Adrenal gland (tissue), 12 donors: ENCODE measurements around the gene GRB10. TPM values are rescaled to one million over a fixed set of nuclear protein-coding genes. Genes with fewer than 3 reads are reported as not detected.

Source experiments
- DNase-seq, 7 donors: peaks; one replicate each; pipeline ENCODE4 v3.0.0-alpha.2; 2019 to 2020
- H3K27ac ChIP-seq, 5 donors: fragments of 200-600 bp; sonication (generic) in 4 of 5; 1 replicate in 3 of 5; 2 replicates in 2 of 5; pipeline versions ENCODE4 v1.5.1 to v1.8.0; 2016 to 2020; ENCODE audit warnings: mild to moderate bottlenecking in 1 of 5
- H3K27me3 ChIP-seq: fragments of 200-600 bp; 2 replicates; pipeline ENCODE4 v1.8.0; 2021
- H3K36me3 ChIP-seq, 2 donors: fragments of 200-600 bp; replicated peaks in 1 of 2; 1 replicate in 1 of 2; 2 replicates in 1 of 2; pipeline versions ENCODE4 v1.5.1 to v1.8.0; 2018 to 2022
- H3K4me1 ChIP-seq, 2 donors: fragments of 200-600 bp; replicated peaks in 1 of 2; 1 replicate in 1 of 2; 2 replicates in 1 of 2; pipeline versions ENCODE4 v1.5.1 to v1.8.0; 2018 to 2021
- H3K4me3 ChIP-seq, 4 donors: fragments of 200-600 bp; sonication (generic) in 3 of 4; one replicate each; pipeline ENCODE4 v1.5.1; 2016 to 2018
- H3K9me3 ChIP-seq, 3 donors: fragments of 200-600 bp; sonication (generic) in 1 of 3; replicated peaks in 1 of 3; 1 replicate in 2 of 3; 2 replicates in 1 of 3; pipeline versions ENCODE4 v1.5.1 to v1.8.0; 2016 to 2021
- POLR2A ChIP-seq, 2 donors: fragments of 450-650 bp; IDR thresholded peaks; one replicate each; pipeline ENCODE4 v1.6.1; 2017; ENCODE audit warnings: antibody characterized with exemption in 2 of 2, mild to moderate bottlenecking in 2 of 2, moderate library complexity in 1 of 2
- WGBS, 4 donors: extraction: QIAGEN DNeasy Blood & Tissue Kit in 2 of 4; methylation state at CpG; one replicate each; pipeline versions ENCODE4 v1.1.5 to v1.1.7; 2013 to 2017; 5-methylcytosine and 5-hydroxymethylcytosine counted together
- intact Hi-C, 2 donors: fragments of 100-400 bp; cut with DNase I; formaldehyde crosslinking; loops; one replicate each; pipeline versions ENCODE4 v1.14.1 to v1.15.0; 2022 to 2023
- polyA plus RNA-seq, 3 donors: library from polyadenylated mRNA; stranded (reverse); fragments of 200-250 nt in 2 of 3; fragments of 350-450 nt in 1 of 3; fragmentation: Illumina TruSeq in 1 of 3; extraction: RNeasy Lipid Tissue Mini Kit (QIAGEN cat#74804) in 1 of 3; gene quantifications; one replicate each; pipeline ENCODE4 v1.2.3, GENCODE V29; 2013 to 2014
- total RNA-seq, 9 donors: library from RNA; depleted of rRNA in 4 of 9; stranded (reverse); fragments of >200 nt in 4 of 9; fragments of 120-200 nt in 1 of 9; fragmentation: NEBNext Ultra II Directional in 1 of 9; extraction: Animal tissue kit (Norgen Biotek cat#: 25700) in 1 of 9; gene quantifications; one replicate each; pipeline versions ENCODE4 v1.1.0 to v1.2.4, GENCODE V29; 2013 to 2023
- TF ChIP-seq, protein P1 (sequence below), 6 experiments: fragments of 450-650 bp in 4 of 6; fragments of 200-600 bp in 2 of 6; sonication (generic) in 1 of 6; IDR thresholded peaks; 1 replicate in 5 of 6; 2 replicates in 1 of 6; pipeline versions ENCODE4 v1.5.1 to v1.8.0; 2016 to 2021; ENCODE audit warnings: antibody characterized with exemption in 6 of 6, mild to moderate bottlenecking in 2 of 6, moderate library complexity in 1 of 6
- donor health status: healthy with polysubstance abuse.
- donor health status: Bipolar disorder and iron deficiency.
- donor health status: DM: yes; HTN: yes; CAD: no.
- donor health status: DM: no; HTN: no; CAD: no.
- donor health status: DM: no; HTN: no; CAD: no.
- donor health status: DM: yes; HTN: yes; CAD: no.

GRB10 gene
- total and polyA plus RNA-seq, 12 donors = 33.5 to 158 (median 67.3) TPM

DNA sequence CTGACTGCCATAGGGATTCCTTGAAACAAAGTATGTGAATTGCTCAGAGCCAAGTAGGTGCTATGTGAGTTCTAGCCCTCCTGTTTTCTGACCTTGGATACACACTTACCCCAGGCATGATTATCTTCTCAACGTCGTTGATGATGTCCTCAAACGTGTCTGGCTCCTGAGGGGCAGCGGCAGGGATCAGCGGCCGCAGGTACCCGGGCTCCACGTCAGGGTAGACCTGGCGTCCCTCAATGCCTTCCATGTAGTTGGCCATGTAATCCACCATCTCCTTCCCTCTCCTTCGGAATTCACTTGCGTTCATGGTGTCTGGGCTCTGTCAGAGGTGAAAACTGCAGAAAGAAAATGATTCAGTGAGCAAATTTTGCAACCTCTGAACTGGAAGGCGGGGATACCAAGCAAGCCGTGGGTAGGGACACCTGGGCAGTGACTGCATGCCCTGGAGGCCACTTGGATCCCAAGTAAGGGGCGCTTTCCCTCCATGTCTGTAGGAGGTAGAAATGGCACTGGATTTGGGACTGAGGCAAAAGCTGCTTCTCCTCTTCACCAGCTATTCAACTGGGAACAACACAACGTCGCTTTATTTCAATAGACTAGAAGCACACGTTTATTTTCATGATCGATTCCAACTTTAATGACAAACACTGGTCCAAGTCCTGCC lies 238.8 kb downstream of the GRB10 start:
- Histone ChIP-seq H3K4me1 (no peaks in the 10 kb centered on the region), H3K9me3 (no peaks in the 10 kb centered on the region)

DNA sequence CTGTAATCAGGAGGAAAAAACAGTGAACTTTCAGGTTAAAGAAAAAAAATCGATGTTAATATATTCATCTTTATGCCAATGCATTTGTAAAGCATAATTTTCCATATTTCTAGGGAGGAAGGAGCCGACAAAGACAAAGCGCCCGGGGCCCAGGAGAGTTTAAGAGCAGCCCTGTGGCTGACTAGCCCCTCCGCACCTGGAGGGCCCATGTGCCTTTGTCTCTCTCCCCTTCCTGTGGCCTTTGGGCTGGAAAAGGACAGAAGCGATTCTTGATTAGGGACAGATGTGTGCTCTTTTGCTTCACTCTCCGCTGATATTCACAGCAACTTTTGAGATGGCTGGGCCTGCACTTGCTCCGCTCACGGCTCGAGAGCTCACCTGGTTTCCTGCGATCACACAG lies 240.6 kb downstream of the GRB10 start:
- no peaks in the 10 kb centered on the region for H3K4me1 ChIP-seq
- H3K27me3 ChIP-seq = no peaks in the 10 kb centered on the region
- TF ChIP-seq, protein P1, sequence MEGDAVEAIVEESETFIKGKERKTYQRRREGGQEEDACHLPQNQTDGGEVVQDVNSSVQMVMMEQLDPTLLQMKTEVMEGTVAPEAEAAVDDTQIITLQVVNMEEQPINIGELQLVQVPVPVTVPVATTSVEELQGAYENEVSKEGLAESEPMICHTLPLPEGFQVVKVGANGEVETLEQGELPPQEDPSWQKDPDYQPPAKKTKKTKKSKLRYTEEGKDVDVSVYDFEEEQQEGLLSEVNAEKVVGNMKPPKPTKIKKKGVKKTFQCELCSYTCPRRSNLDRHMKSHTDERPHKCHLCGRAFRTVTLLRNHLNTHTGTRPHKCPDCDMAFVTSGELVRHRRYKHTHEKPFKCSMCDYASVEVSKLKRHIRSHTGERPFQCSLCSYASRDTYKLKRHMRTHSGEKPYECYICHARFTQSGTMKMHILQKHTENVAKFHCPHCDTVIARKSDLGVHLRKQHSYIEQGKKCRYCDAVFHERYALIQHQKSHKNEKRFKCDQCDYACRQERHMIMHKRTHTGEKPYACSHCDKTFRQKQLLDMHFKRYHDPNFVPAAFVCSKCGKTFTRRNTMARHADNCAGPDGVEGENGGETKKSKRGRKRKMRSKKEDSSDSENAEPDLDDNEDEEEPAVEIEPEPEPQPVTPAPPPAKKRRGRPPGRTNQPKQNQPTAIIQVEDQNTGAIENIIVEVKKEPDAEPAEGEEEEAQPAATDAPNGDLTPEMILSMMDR (IDR thresholded peaks at IDR 0.05) = no peak
- no peak for TF ChIP-seq POLR2A (IDR thresholded peaks at IDR 0.05)
- H3K9me3 ChIP-seq = no peaks in the 10 kb centered on the region
- no peak overlapping the region for H3K4me3 ChIP-seq
- WGBS, 4 donors = 90 to 95% (median 92%) methylated on average over 11 of the region's 11 CpGs
- no peaks in the 10 kb centered on the region for H3K36me3 ChIP-seq
- H3K27ac ChIP-seq = no peak overlapping the region
- DNase-seq = no peak
- intact Hi-C loops = no loop called here

More for the DNA sequence above, 238.8 kb downstream of the GRB10 start:
- peak in 1 of 7 donors; percentile 7 for DNase-seq
- Histone ChIP-seq H3K4me3 (no peak overlapping the region), H3K27me3 (no peaks in the 10 kb centered on the region), H3K27ac (no peak overlapping the region), H3K36me3 (no peaks in the 10 kb centered on the region)
- TF ChIP-seq, protein P1 (IDR thresholded peaks at IDR 0.05) = no peak
- no peak for TF ChIP-seq POLR2A (IDR thresholded peaks at IDR 0.05)
- WGBS, 4 donors = 89 to 93% (median 93%) methylated on average over 18 of the region's 18 CpGs
- intact Hi-C loops = no loop called here

DNA sequence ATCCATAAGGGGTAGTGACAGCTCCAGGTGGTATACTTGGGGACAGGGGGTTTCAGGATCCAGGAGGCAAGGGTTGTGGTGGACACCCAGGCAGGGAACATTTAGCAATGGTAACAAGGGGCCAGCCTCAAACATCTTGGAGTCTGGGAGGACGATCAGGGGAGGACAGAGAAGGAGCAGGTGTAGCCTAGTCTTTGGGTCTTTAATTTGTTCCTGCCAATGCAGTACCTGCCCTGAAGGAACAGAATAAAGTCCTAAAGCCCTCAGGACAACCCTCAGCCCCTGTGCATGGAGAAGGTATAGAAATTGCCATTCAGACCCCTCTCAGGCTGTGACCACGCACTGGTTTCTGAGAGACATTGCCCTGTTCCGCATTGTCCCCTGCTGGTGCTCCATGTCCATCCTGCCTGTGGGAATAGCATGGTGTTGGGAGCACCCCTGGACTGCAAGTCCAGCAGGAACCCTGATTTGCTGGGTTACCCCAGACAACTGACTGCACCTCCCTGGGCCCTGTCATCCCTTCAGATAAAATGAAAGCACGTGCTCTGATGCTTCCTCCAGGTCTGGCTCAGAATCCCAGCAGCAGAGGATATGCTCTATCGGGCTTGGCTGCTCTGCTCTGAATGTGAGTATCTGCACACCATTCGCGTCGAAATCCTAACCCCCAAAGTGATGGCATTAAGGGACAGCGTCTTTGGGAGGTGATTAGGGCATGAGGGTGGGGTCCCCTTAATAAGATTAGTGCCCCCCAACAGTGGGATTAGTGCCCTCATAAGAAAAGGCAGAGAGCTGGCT lies 241.7 kb downstream of the GRB10 start:
- Histone ChIP-seq H3K9me3 (no peaks in the 10 kb centered on the region), H3K4me3 (no peak overlapping the region), H3K36me3 (no peaks in the 10 kb centered on the region), H3K27me3 (no peaks in the 10 kb centered on the region), H3K27ac (no peak overlapping the region), H3K4me1 (no peaks in the 10 kb centered on the region)
- WGBS, 4 donors = 91 to 93% (median 92%) methylated on average over 8 to 9 of the region's 9 CpGs
- DNase-seq = peak in 1 of 7 donors; percentile 45
- intact Hi-C loops = no loop called here
- TF ChIP-seq POLR2A (IDR thresholded peaks at IDR 0.05) = no peak
- TF ChIP-seq, protein P1 (IDR thresholded peaks at IDR 0.05) = no peak

Other genes starting within 250 kb of the GRB10 start
- 10 to 100 TPM in 5 of 9 donors, 1 to 10 TPM in 2, under 1 TPM in 2; 0.58 to 52.7 (median 13.3) TPM for gene DDC, start 217.5 kb downstream of the GRB10 start, total RNA-seq
- gene DDC, start 217.5 kb downstream of the GRB10 start, polyA plus RNA-seq = 10 to 100 TPM; 10.4 to 27.5 (median 23.5) TPM